HCT116 (cell line): ENCODE data around the gene CCDC142. TPM values are rescaled to one million over a fixed set of nuclear protein-coding genes. Genes with fewer than 3 reads are reported as not detected.

Source experiments
- ATAC-seq: fragments of 200-7000 bp; cut with Tn5 transposase; 2 replicates; pipeline ENCODE4 v1.9.1; 2020; ENCODE audit warnings: mild to moderate bottlenecking, moderate library complexity
- BruUV-seq: library from RNA; stranded (reverse); fragments of 400-500 nt; replicated peaks from 2 replicates; lab custom pipeline; 2021; lab: Mats Ljungman, UMichigan
- CTCF ChIA-PET: fragments of 300-600 bp; sonication (Branson Sonifier 250); formaldehyde crosslinking; loops from one replicate; lab custom pipeline; 2021; ENCODE audit warnings: antibody characterized with exemption; lab: Charles Lee
- POLR2A ChIA-PET: fragments of 300-600, 350-600 bp; sonication (Branson Sonifier 250); formaldehyde crosslinking; loops from one replicate; lab custom pipeline; 2021; ENCODE audit warnings: antibody characterized with exemption; lab: Charles Lee
- RAD21 ChIA-PET, 2 experiments: fragments of 300-600 bp; sonication (Branson Sonifier 250); formaldehyde crosslinking; loops; one replicate each; lab custom pipeline; 2023; ENCODE audit warnings: low total read pairs in 2 of 2; ENCODE audit not compliant: uncharacterized antibody in 2 of 2, unreplicated experiment in 2 of 2, low non-redundant PET in 1 of 2; lab: Charles Lee
- DNase-seq: peaks from one replicate; pipeline ENCODE4 v3.0.0-alpha.2; 2010; ENCODE audit warnings: low read depth, low spot score
- H2AFZ ChIP-seq: fragments of 200-600 bp; shearing (Covaris generic), sonication (generic); 2 replicates; pipeline ENCODE4 v1.6.1; 2017; ENCODE audit warnings: low read depth, mixed run types, mixed read lengths, antibody characterized with exemption, low read length; ENCODE audit not compliant: poor library complexity, severe bottlenecking
- H3K27ac ChIP-seq: 2 replicates; pipeline ENCODE4 v1.5.1; 2012; ENCODE audit warnings: low read depth, low read length
- H3K27me3 ChIP-seq: fragments of 200-600 bp; sonication (generic); 2 replicates; pipeline ENCODE4 v1.6.1; 2016; ENCODE audit warnings: mixed run types, low read length, mixed read lengths; ENCODE audit not compliant: insufficient read depth
- H3K36me3 ChIP-seq, 2 experiments: fragments of 200-500 bp in 1 of 2; fragments of 200-600 bp in 1 of 2; sonication (Bioruptor generic) in 1 of 2; sonication (generic) in 1 of 2; 2 replicates each; pipeline versions ENCODE4 v1.5.1 to v1.6.1; 2014 to 2016; ENCODE audit warnings: low read length in 2 of 2, inconsistent platforms in 1 of 2, mixed read lengths in 1 of 2, mixed run types in 1 of 2; ENCODE audit not compliant: insufficient read depth in 2 of 2, control insufficient read depth in 1 of 2
- H3K4me1 ChIP-seq, 2 experiments: fragments of 200-600 bp in 1 of 2; sonication (generic) in 1 of 2; 2 replicates each; pipeline versions ENCODE4 v1.5.1 to v1.6.1; 2012 to 2017; ENCODE audit warnings: low read length in 2 of 2, inconsistent platforms in 1 of 2, mild to moderate bottlenecking in 1 of 2, mixed read lengths in 1 of 2, mixed run types in 1 of 2, moderate library complexity in 1 of 2; ENCODE audit not compliant: insufficient read depth in 2 of 2, control insufficient read depth in 1 of 2
- H3K4me2 ChIP-seq: fragments of 200-600 bp; sonication (generic); 2 replicates; pipeline ENCODE4 v1.6.1; 2017; ENCODE audit warnings: mixed run types, low read length, mixed read lengths
- H3K4me3 ChIP-seq, 2 experiments: fragments of 200-600 bp in 1 of 2; sonication (generic) in 1 of 2; replicated peaks in 1 of 2; 2 replicates each; pipeline ENCODE4 v1.5.1; 2011 to 2016; ENCODE audit warnings: low read length in 2 of 2, control low read depth in 1 of 2, low read depth in 1 of 2, mild to moderate bottlenecking in 1 of 2, mixed read lengths in 1 of 2, mixed run types in 1 of 2
- H3K79me2 ChIP-seq: fragments of 200-600 bp; sonication (generic); 2 replicates; pipeline ENCODE4 v1.6.1; 2017; ENCODE audit warnings: mild to moderate bottlenecking, mixed run types, low read length, moderate library complexity, mixed read lengths; ENCODE audit not compliant: insufficient read depth
- H3K9ac ChIP-seq: fragments of 200-600 bp; sonication (generic); 2 replicates; pipeline ENCODE4 v1.6.1; 2016; ENCODE audit warnings: low read length, mixed read lengths
- H3K9me2 ChIP-seq: fragments of 200-600 bp; sonication (generic), shearing (Covaris generic); 2 replicates; pipeline ENCODE4 v1.6.1; 2017; ENCODE audit warnings: mixed run types, mild to moderate bottlenecking, moderate library complexity; ENCODE audit not compliant: insufficient read depth
- H3K9me3 ChIP-seq, 2 experiments: fragments of 200-500 bp in 1 of 2; fragments of 200-600 bp in 1 of 2; sonication (Bioruptor generic) in 1 of 2; sonication (generic) in 1 of 2; 2 replicates each; pipeline ENCODE4 v1.6.1; 2014 to 2017; ENCODE audit warnings: low read length in 2 of 2, mixed read lengths in 2 of 2, inconsistent platforms in 1 of 2, low read depth in 1 of 2, mild to moderate bottlenecking in 1 of 2, mixed run types in 1 of 2, moderate library complexity in 1 of 2; ENCODE audit not compliant: control insufficient read depth in 1 of 2, insufficient read depth in 1 of 2
- H4K20me1 ChIP-seq: fragments of 200-600 bp; sonication (generic), shearing (Covaris generic); 2 replicates; pipeline ENCODE4 v1.6.1; 2017; ENCODE audit warnings: mixed run types, mild to moderate bottlenecking, moderate library complexity; ENCODE audit not compliant: insufficient read depth
- ATF3 ChIP-seq: IDR thresholded peaks from 2 replicates; pipeline ENCODE4 v1.6.1; 2012
- CBX3 ChIP-seq: IDR thresholded peaks from 2 replicates; pipeline ENCODE4 v1.6.1; 2012; ENCODE audit warnings: low read depth
- EGR1 ChIP-seq: IDR thresholded peaks from 2 replicates; pipeline ENCODE4 v1.6.1; 2012; ENCODE audit warnings: low read depth
- ELF1 ChIP-seq: IDR thresholded peaks from 2 replicates; pipeline ENCODE4 v1.6.1; 2012; ENCODE audit warnings: low read depth, borderline replicate concordance
- EZH2phosphoT487 ChIP-seq: fragments of 200-600 bp; IDR thresholded peaks from 2 replicates; pipeline ENCODE4 v1.6.1; 2018; ENCODE audit warnings: antibody characterized with exemption, borderline replicate concordance
- JUND ChIP-seq: IDR thresholded peaks from 2 replicates; pipeline ENCODE4 v1.6.1; 2012
- POLR2A ChIP-seq: IDR thresholded peaks from 2 replicates; pipeline ENCODE4 v1.7.0; 2011; ENCODE audit warnings: borderline replicate concordance; ENCODE audit not compliant: insufficient read depth, insufficient read length; ENCODE audit errors: extremely low read depth
- POLR2AphosphoS5 ChIP-seq: IDR thresholded peaks from 2 replicates; pipeline ENCODE4 v1.6.1; 2011; ENCODE audit warnings: mild to moderate bottlenecking, low read depth, low read length, moderate library complexity
- RAD21 ChIP-seq: IDR thresholded peaks from 2 replicates; pipeline ENCODE4 v1.6.1; 2012; ENCODE audit warnings: low read depth, mild to moderate bottlenecking
- SP1 ChIP-seq: IDR thresholded peaks from 2 replicates; pipeline ENCODE4 v1.6.1; 2012; ENCODE audit warnings: low read depth
- SRF ChIP-seq: IDR thresholded peaks from 2 replicates; pipeline ENCODE4 v1.6.1; 2012; ENCODE audit warnings: low read depth
- TCF7L2 ChIP-seq: IDR thresholded peaks from 2 replicates; pipeline ENCODE4 v1.7.0; 2011; ENCODE audit warnings: borderline replicate concordance, inconsistent platforms; ENCODE audit not compliant: insufficient read depth, insufficient read length; ENCODE audit errors: extremely low read depth
- YY1 ChIP-seq: IDR thresholded peaks from 2 replicates; pipeline ENCODE4 v1.6.1; 2011; ENCODE audit warnings: low read length, low read depth, moderate library complexity, mild to moderate bottlenecking; ENCODE audit not compliant: insufficient replicate concordance; ENCODE audit errors: extremely low read depth
- ZBTB33 ChIP-seq: IDR thresholded peaks from 2 replicates; pipeline ENCODE4 v1.6.1; 2011; ENCODE audit warnings: mild to moderate bottlenecking, low read length, moderate library complexity; ENCODE audit not compliant: insufficient replicate concordance; ENCODE audit errors: extremely low read depth
- ZFX ChIP-seq: fragments of 450-650 bp; IDR thresholded peaks from 2 replicates; pipeline ENCODE4 v1.6.1; 2017
- intact Hi-C: fragments of 100-400 bp; cut with micrococcal nuclease; formaldehyde crosslinking; loops from 2 replicates; pipeline ENCODE4 v1.10.0; 2022
- total RNA-seq: library from RNA; stranded (reverse); gene quantifications from one replicate; pipeline ENCODE4 v1.2.1, GENCODE V29; 2021; ENCODE audit not compliant: unreplicated experiment
- TF ChIP-seq, protein P1 (sequence below): IDR thresholded peaks from 2 replicates; pipeline ENCODE4 v1.6.1; 2012

CCDC142 gene
- total RNA-seq, 1 experiment from 2014 or later = 15.0 TPM

- Histone ChIP-seq H3K79me2 (no peaks in the 10 kb centered on the region), H3K4me2 (no peak overlapping the region), H3K4me3 (no peak overlapping the region), H3K9me3 (no peaks in the 10 kb centered on the region), H3K36me3 (peaks cover 0 to 2% of the 10 kb centered on the region in 2 experiments; a peak in 1 of 4 replicates), H2AFZ (no peak overlapping the region), H3K9me2 (no peaks in the 10 kb centered on the region), H3K9ac (no peak overlapping the region), H4K20me1 (no peaks in the 10 kb centered on the region), H3K27ac (no peak overlapping the region), H3K27me3 (no peaks in the 10 kb centered on the region), H3K4me1 (peaks cover 8 to 22% of the 10 kb centered on the region in 2 experiments; a peak in 3 of 4 replicates)
- ATAC-seq = no peak
- intact Hi-C loops = no loop called here
- DNase-seq = no peak
- no TSS peak for BruUV-seq
- RAD21 ChIA-PET = no interaction called here
- TF ChIP-seq SP1 (no peak), ZFX (no peak), RAD21 (no peak), EZH2phosphoT487 (no peak), CBX3 (no peak), YY1 (no peak), ATF3 (no peak), POLR2AphosphoS5 (no peak), SRF (no peak), ELF1 (no peak), JUND (no peak), ZBTB33 (no peak), TCF7L2 (no peak), POLR2A (no peak), EGR1 (no peak)
- TF ChIP-seq, protein P1, sequence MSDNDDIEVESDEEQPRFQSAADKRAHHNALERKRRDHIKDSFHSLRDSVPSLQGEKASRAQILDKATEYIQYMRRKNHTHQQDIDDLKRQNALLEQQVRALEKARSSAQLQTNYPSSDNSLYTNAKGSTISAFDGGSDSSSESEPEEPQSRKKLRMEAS = no peak
- CTCF ChIA-PET = no interaction called here
- POLR2A ChIA-PET = no interaction called here
Observed at GRCh38 chr2:74497777-74498499, 15.1 kb upstream of the CCDC142 start.
